ENCODE data around the gene MFSD12.

The MFSD12 gene

GRCh38 chr19:3554254-3555083, 2.9 kb downstream of the MFSD12 start:
- Histone ChIP-seq H3K4me3 (ENCODE audit: low read depth, low read length) (no peak overlapping the region), H3K36me3 (peaks cover 8% of the 10 kb centered on the region; the same call in 1 of the 2 replicates), H3K27me3 (no peaks in the 10 kb centered on the region), H3K9me3 (no peaks in the 10 kb centered on the region), H3K4me1 (no peaks in the 10 kb centered on the region)
- no peak for TF ChIP-seq CTCF (IDR thresholded peaks at IDR 0.05; ENCODE audit: low read depth, low read length)
- DNase-seq = no peak

- DNase-seq = no peak
- Histone ChIP-seq H3K4me1 (no peaks in the 10 kb centered on the region), H3K27me3 (no peaks in the 10 kb centered on the region), H3K4me3 (ENCODE audit: low read depth, low read length) (no peak overlapping the region), H3K9me3 (no peaks in the 10 kb centered on the region), H3K36me3 (peaks cover 14% of the 10 kb centered on the region)
- TF ChIP-seq CTCF (IDR thresholded peaks at IDR 0.05; ENCODE audit: low read depth, low read length) = no peak
These were observed 5.6 kb downstream of the MFSD12 start for GRCh38 chr19:3551792-3552095.

GRCh38 chr19:3550947-3551791, 6.2 kb downstream of the MFSD12 start:
- Histone ChIP-seq H3K4me1 (no peaks in the 10 kb centered on the region), H3K27me3 (no peaks in the 10 kb centered on the region), H3K4me3 (ENCODE audit: low read depth, low read length) (no peak overlapping the region), H3K36me3 (peaks cover 14% of the 10 kb centered on the region), H3K9me3 (no peaks in the 10 kb centered on the region)
- DNase-seq = no peak
- no peak for TF ChIP-seq CTCF (IDR thresholded peaks at IDR 0.05; ENCODE audit: low read depth, low read length)

- Histone ChIP-seq H3K4me1 (no peaks in the 10 kb centered on the region), H3K36me3 (peaks cover 22% of the 10 kb centered on the region), H3K4me3 (ENCODE audit: low read depth, low read length) (no peak overlapping the region), H3K9me3 (no peaks in the 10 kb centered on the region), H3K27me3 (no peaks in the 10 kb centered on the region)
- no peak for TF ChIP-seq CTCF (IDR thresholded peaks at IDR 0.05; ENCODE audit: low read depth, low read length)
- DNase-seq = no peak
These were observed 7.6 kb downstream of the MFSD12 start for GRCh38 chr19:3549816-3550215.

- Histone ChIP-seq H3K4me3 (ENCODE audit: low read depth, low read length) (no peak overlapping the region), H3K9me3 (no peaks in the 10 kb centered on the region), H3K27me3 (no peaks in the 10 kb centered on the region), H3K36me3 (peaks cover 22% of the 10 kb centered on the region), H3K4me1 (no peaks in the 10 kb centered on the region)
- no peak for TF ChIP-seq CTCF (IDR thresholded peaks at IDR 0.05; ENCODE audit: low read depth, low read length)
- no peak for DNase-seq
These were observed 8.8 kb downstream of the MFSD12 start for GRCh38 chr19:3548606-3549005.

Data from BE2C (cell line).